HAP-1 (cell line): ENCODE measurements around the gene GPC1.
A peak's percentile ranks its signal among the peaks of the same experiment; 100 is the strongest.

ENCODE experiments used
- DNase-seq, 2 experiments: peaks; one replicate each; pipeline ENCODE4 v3.0.0-alpha.2; 2016 to 2020; ENCODE audit warnings: low spot score in 2 of 2
- H3K27me3 ChIP-seq: fragments of 250-450 bp; sonication (Bioruptor Pico); 2 replicates; pipeline ENCODE4 v1.5.1; 2020; ENCODE audit warnings: low read depth, mild to moderate bottlenecking, moderate library complexity
- H3K36me3 ChIP-seq: fragments of 250-450 bp; sonication (Bioruptor Pico); replicated peaks from 2 replicates; pipeline ENCODE4 v1.5.1; 2020; ENCODE audit warnings: mild to moderate bottlenecking
- H3K4me1 ChIP-seq: fragments of 250-450 bp; sonication (Bioruptor Pico); 2 replicates; pipeline ENCODE4 v1.5.1; 2020; ENCODE audit warnings: mild to moderate bottlenecking
- H3K4me3 ChIP-seq: fragments of 250-450 bp; sonication (Bioruptor Pico); 2 replicates; pipeline ENCODE4 v1.5.1; 2020; ENCODE audit warnings: mild to moderate bottlenecking, moderate library complexity
- H3K9me3 ChIP-seq: fragments of 250-450 bp; sonication (Bioruptor Pico); 2 replicates; pipeline ENCODE4 v1.5.1; 2020; ENCODE audit warnings: mild to moderate bottlenecking, moderate library complexity
- in situ Hi-C: fragments of 300-500 bp; cut with MboI; formaldehyde crosslinking; loops from 3 replicates; pipeline ENCODE4 v1.14.3; 2020; ENCODE audit warnings: low sequenced_read_pairs, inconsistent platforms, mixed read lengths

Gene GPC1

GRCh38 chr2:240513549-240514287 lies 78.3 kb downstream of the GPC1 start:
- in situ Hi-C loops = no loop called here
- H3K4me1 ChIP-seq = no peaks in the 10 kb centered on the region
- no peak overlapping the region for H3K4me3 ChIP-seq
- peak; percentile 16 to 84 for DNase-seq
- H3K36me3 ChIP-seq = no peaks in the 10 kb centered on the region
- H3K27me3 ChIP-seq = no peaks in the 10 kb centered on the region
- H3K9me3 ChIP-seq = no peaks in the 10 kb centered on the region

- H3K27me3 ChIP-seq = no peaks in the 10 kb centered on the region
- no peaks in the 10 kb centered on the region for H3K4me1 ChIP-seq
- H3K36me3 ChIP-seq = no peaks in the 10 kb centered on the region
- no peak overlapping the region for H3K4me3 ChIP-seq
- H3K9me3 ChIP-seq = no peaks in the 10 kb centered on the region
- DNase-seq = no peak
- in situ Hi-C loops = no loop called here
Measured at GRCh38 chr2:240514631-240515030, 79.2 kb downstream of the GPC1 start.

- Histone ChIP-seq H3K27me3 (no peaks in the 10 kb centered on the region), H3K4me1 (no peaks in the 10 kb centered on the region), H3K36me3 (no peaks in the 10 kb centered on the region), H3K9me3 (peaks cover 2% of the 10 kb centered on the region; the same call in 1 of the 2 replicates), H3K4me3 (no peak overlapping the region)
- DNase-seq = no peak
- in situ Hi-C loops = no loop called here
Measured at GRCh38 chr2:240517342-240517741, 81.9 kb downstream of the GPC1 start.
